Suprapubic skin (tissue), 4 donors: ENCODE data around the gene BDKRB1. TPM values are rescaled to one million over a fixed set of nuclear protein-coding genes. Genes with fewer than 3 reads are reported as not detected.

Experiments used
- DNase-seq, 2 donors: peaks; one replicate each; pipeline ENCODE4 v3.0.0-alpha.2; 2019; ENCODE audit warnings: low spot score in 2 of 2
- H3K27ac ChIP-seq: fragments of 200-600 bp; sonication (generic); one replicate; pipeline ENCODE4 v1.5.1; 2019
- H3K27me3 ChIP-seq: fragments of 200-600 bp; sonication (generic); one replicate; pipeline ENCODE4 v1.5.1; 2019
- H3K36me3 ChIP-seq: fragments of 200-600 bp; sonication (generic); one replicate; pipeline ENCODE4 v1.5.1; 2019
- H3K4me1 ChIP-seq: fragments of 200-600 bp; sonication (generic); one replicate; pipeline ENCODE4 v1.5.1; 2019
- H3K4me3 ChIP-seq: fragments of 200-600 bp; sonication (generic); one replicate; pipeline ENCODE4 v1.5.1; 2019; ENCODE audit warnings: mild to moderate bottlenecking
- H3K9me3 ChIP-seq: fragments of 200-600 bp; sonication (generic); one replicate; pipeline ENCODE4 v1.5.1; 2019
- EP300 ChIP-seq: sonication (generic); formaldehyde crosslinking; IDR thresholded peaks from one replicate; pipeline ENCODE4 v1.6.1; 2017; ENCODE audit warnings: antibody characterized with exemption
- POLR2A ChIP-seq, 2 donors: fragments of 450-650 bp; IDR thresholded peaks; one replicate each; pipeline ENCODE4 v1.6.1; 2017; ENCODE audit warnings: antibody characterized with exemption in 2 of 2, mild to moderate bottlenecking in 2 of 2, moderate library complexity in 2 of 2
- POLR2AphosphoS5 ChIP-seq, 3 donors: sonication (generic); formaldehyde crosslinking; IDR thresholded peaks; one replicate each; pipeline ENCODE4 v1.6.1; 2017; ENCODE audit warnings: antibody characterized with exemption in 3 of 3
- WGBS: methylation state at CpG from one replicate; pipeline ENCODE4 v1.1.5; 2018; 5-methylcytosine and 5-hydroxymethylcytosine counted together
- total RNA-seq, 4 donors: library from RNA; depleted of rRNA; stranded (reverse); fragments of >200 nt; gene quantifications; one replicate each; pipeline ENCODE4 v1.1.0, GENCODE V29; 2016
- TF ChIP-seq, protein P1 (sequence below), 2 donors: fragments of 200-600 bp in 1 of 2; fragments of 450-650 bp in 1 of 2; sonication (generic) in 1 of 2; IDR thresholded peaks; one replicate each; pipeline ENCODE4 v1.5.1; 2016 to 2019; ENCODE audit warnings: antibody characterized with exemption in 2 of 2, mild to moderate bottlenecking in 1 of 2, moderate library complexity in 1 of 2

BDKRB1 gene
- total RNA-seq, 4 donors from 2014 or later: 2.6 to 6.5 (median 4.1) TPM

DNA sequence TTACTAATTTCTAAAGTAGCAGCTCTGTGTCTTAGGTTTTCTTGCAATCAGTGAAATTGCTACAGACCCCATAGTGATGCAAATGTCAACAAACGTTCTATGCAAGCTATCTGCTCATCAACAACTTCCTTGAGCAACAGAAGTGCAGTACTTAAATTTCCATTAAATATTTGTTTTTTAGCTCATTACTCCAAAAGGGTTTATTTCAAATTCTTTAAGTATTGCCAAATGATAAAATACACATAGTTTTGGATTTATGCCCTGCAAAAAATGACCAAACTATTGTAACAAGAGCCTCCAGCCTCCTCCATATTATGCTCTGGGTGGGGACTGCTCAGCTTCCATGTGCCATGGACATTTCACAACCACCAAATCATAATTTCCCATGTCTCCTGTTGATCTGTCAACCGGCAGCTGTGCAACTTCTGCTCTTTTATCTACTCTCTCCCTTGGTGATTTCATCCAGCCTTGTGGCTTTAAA lies 4.4 kb downstream of the BDKRB1 start:
- Histone ChIP-seq H3K9me3 (no peaks in the 10 kb centered on the region), H3K4me1 (peaks cover 14% of the 10 kb centered on the region), H3K4me3 (no peak overlapping the region), H3K27ac (no peak overlapping the region), H3K36me3 (no peaks in the 10 kb centered on the region), H3K27me3 (no peaks in the 10 kb centered on the region)
- TF ChIP-seq POLR2A (IDR thresholded peaks at IDR 0.05) (no peak), EP300 (no peak), POLR2AphosphoS5 (IDR thresholded peaks at IDR 0.05) (no peak)
- TF ChIP-seq, protein P1, sequence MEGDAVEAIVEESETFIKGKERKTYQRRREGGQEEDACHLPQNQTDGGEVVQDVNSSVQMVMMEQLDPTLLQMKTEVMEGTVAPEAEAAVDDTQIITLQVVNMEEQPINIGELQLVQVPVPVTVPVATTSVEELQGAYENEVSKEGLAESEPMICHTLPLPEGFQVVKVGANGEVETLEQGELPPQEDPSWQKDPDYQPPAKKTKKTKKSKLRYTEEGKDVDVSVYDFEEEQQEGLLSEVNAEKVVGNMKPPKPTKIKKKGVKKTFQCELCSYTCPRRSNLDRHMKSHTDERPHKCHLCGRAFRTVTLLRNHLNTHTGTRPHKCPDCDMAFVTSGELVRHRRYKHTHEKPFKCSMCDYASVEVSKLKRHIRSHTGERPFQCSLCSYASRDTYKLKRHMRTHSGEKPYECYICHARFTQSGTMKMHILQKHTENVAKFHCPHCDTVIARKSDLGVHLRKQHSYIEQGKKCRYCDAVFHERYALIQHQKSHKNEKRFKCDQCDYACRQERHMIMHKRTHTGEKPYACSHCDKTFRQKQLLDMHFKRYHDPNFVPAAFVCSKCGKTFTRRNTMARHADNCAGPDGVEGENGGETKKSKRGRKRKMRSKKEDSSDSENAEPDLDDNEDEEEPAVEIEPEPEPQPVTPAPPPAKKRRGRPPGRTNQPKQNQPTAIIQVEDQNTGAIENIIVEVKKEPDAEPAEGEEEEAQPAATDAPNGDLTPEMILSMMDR (IDR thresholded peaks at IDR 0.05): no peak
- no peak for DNase-seq
- 32% methylated on average over 2 of the region's 2 CpGs for WGBS

DNA sequence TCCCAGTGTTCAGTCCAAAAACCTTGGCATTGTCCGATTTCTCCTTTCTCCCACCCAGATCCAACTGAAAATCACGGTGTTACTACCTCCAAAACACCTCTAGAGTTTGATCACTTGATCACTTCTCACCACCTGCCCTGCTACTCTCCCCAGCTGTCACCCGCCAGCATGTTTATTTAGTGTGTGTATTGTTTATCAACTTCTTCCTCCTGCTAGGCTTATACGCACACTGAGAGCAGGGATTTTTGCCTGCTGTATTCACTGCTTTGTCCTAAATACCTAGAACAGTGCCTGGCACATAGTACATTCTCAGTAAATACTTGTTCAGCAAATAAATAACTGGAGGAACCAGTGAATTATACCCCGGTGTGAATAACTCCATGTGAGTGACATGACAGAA lies 5.0 kb downstream of the BDKRB1 start:
- no peak for TF ChIP-seq POLR2A (IDR thresholded peaks at IDR 0.05)
- TF ChIP-seq, protein P1 (IDR thresholded peaks at IDR 0.05): no peak
- TF ChIP-seq EP300: no peak
- TF ChIP-seq POLR2AphosphoS5 (IDR thresholded peaks at IDR 0.05): no peak
- no peak overlapping the region for H3K27ac ChIP-seq
- WGBS: 81% methylated on average over 5 of the region's 5 CpGs
- H3K27me3 ChIP-seq: no peaks in the 10 kb centered on the region
- DNase-seq: no peak
- no peaks in the 10 kb centered on the region for H3K36me3 ChIP-seq
- H3K9me3 ChIP-seq: no peaks in the 10 kb centered on the region
- no peak overlapping the region for H3K4me3 ChIP-seq
- H3K4me1 ChIP-seq: peaks cover 8% of the 10 kb centered on the region

DNA sequence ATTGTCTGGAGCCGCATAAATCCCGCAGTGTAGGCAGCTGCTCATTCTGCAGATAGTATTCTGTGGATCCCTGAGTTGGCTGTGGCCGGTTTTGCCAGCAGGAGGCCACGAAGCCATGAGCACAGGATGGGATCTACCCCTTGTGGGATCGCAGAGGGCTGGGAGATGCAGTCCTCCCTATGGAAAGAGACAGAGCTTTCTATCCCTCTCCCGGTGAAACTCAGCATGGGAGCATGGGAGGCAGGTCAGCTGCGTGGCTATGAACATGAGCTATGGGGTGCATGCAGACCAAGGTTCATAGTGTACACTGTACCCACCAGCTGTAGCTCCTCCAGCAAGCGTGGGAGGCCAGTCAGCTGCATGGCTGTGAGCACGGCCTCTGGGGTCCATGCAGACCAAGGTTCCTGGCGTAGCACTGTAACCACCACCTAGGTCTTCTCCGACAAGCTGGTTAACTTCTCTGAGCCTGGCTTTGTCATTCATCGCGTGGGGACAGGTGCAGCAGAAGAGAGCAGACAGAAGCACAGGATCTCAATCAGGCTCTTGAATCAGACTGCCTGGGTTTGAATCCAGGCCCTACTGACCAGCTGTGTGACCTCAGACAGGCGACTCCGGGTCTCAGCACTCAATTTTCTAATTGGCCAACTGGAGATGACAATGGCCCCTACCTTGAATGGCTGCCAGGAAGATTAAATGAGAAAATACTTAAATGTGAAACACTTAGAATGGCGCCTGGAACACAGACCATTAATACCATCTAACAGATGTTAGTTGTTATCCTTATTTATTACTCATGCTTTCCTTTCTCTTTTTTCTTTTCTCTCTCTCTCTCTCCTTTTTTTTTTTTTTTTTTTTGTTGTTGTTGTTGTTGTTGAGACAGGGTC lies 6.0 kb downstream of the BDKRB1 start:
- no peaks in the 10 kb centered on the region for H3K27me3 ChIP-seq
- peaks cover under 1% of the 10 kb centered on the region for H3K4me1 ChIP-seq
- no peak overlapping the region for H3K27ac ChIP-seq
- no peak for DNase-seq
- 69% methylated on average over 14 of the region's 16 CpGs for WGBS
- H3K36me3 ChIP-seq: no peaks in the 10 kb centered on the region
- no peak overlapping the region for H3K4me3 ChIP-seq
- TF ChIP-seq POLR2AphosphoS5 (IDR thresholded peaks at IDR 0.05) (no peak), POLR2A (IDR thresholded peaks at IDR 0.05) (no peak), EP300 (no peak)
- TF ChIP-seq, protein P1 (IDR thresholded peaks at IDR 0.05): no peak
- no peaks in the 10 kb centered on the region for H3K9me3 ChIP-seq

DNA sequence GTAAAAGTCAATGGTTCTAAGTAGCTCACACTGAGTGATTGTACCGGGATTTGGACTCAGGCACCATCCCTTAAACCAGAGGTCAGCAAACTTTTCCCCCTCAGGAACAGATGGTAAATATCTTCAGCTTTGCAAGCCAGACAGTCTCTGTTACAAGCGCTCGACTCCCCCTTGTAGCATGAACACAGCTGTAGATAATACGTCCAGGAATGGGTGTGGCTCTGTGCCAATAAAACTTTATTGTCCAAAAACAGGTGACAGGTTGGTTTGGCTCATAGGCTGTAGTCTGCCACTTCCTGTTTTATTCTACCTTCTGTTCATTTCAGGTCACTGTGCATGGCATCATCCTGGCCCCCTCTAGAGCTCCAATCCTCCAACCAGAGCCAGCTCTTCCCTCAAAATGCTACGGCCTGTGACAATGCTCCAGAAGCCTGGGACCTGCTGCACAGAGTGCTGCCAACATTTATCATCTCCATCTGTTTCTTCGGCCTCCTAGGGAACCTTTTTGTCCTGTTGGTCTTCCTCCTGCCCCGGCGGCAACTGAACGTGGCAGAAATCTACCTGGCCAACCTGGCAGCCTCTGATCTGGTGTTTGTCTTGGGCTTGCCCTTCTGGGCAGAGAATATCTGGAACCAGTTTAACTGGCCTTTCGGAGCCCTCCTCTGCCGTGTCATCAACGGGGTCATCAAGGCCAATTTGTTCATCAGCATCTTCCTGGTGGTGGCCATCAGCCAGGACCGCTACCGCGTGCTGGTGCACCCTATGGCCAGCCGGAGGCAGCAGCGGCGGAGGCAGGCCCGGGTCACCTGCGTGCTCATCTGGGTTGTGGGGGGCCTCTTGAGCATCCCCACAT lies 7.6 kb downstream of the BDKRB1 start:
- 79% methylated on average over 19 of the region's 20 CpGs for WGBS
- Histone ChIP-seq H3K27ac (no peak overlapping the region), H3K36me3 (no peaks in the 10 kb centered on the region), H3K27me3 (no peaks in the 10 kb centered on the region), H3K4me3 (no peak overlapping the region), H3K4me1 (peaks cover 16% of the 10 kb centered on the region), H3K9me3 (no peaks in the 10 kb centered on the region)
- no peak for DNase-seq
- TF ChIP-seq POLR2AphosphoS5 (IDR thresholded peaks at IDR 0.05): no peak
- TF ChIP-seq, protein P1 (IDR thresholded peaks at IDR 0.05): no peak
- no peak for TF ChIP-seq EP300
- TF ChIP-seq POLR2A (IDR thresholded peaks at IDR 0.05): no peak

DNA sequence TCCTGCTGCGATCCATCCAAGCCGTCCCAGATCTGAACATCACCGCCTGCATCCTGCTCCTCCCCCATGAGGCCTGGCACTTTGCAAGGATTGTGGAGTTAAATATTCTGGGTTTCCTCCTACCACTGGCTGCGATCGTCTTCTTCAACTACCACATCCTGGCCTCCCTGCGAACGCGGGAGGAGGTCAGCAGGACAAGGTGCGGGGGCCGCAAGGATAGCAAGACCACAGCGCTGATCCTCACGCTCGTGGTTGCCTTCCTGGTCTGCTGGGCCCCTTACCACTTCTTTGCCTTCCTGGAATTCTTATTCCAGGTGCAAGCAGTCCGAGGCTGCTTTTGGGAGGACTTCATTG lies 8.2 kb downstream of the BDKRB1 start:
- Histone ChIP-seq H3K4me1 (peaks cover 22% of the 10 kb centered on the region), H3K27ac (no peak overlapping the region), H3K36me3 (no peaks in the 10 kb centered on the region), H3K9me3 (no peaks in the 10 kb centered on the region), H3K27me3 (no peaks in the 10 kb centered on the region), H3K4me3 (no peak overlapping the region)
- 91% methylated on average over 14 of the region's 14 CpGs for whole genome bisulfite sequencing
- no peak for DNase-seq
- TF ChIP-seq, protein P1 (IDR thresholded peaks at IDR 0.05): no peak
- TF ChIP-seq EP300 (no peak), POLR2A (IDR thresholded peaks at IDR 0.05) (no peak), POLR2AphosphoS5 (IDR thresholded peaks at IDR 0.05) (no peak)
